SK-N-SH (cell line): ENCODE results near the gene ARMH4. TPM values are rescaled to one million over a fixed set of nuclear protein-coding genes. Genes with fewer than 3 reads are reported as not detected.

Experiments
- CTCF ChIA-PET: fragments of 300-600, 350-600 bp; formaldehyde crosslinking; extraction: SDS; loops from one replicate; lab custom pipeline; 2021; lab: Yijun Ruan, JAX
- POLR2A ChIA-PET: fragments of 350-600 bp; sonication (Branson Sonifier 250); formaldehyde crosslinking; extraction: SDS; loops from one replicate; lab custom pipeline; 2020; ENCODE audit warnings: antibody characterized with exemption, inconsistent platforms; lab: Yijun Ruan, JAX
- DNase-seq: peaks from one replicate; pipeline ENCODE4 v3.0.0; 2012
- H2AFZ ChIP-seq: fragments of 200-600 bp; sonication (generic); 2 replicates; pipeline ENCODE4 v1.8.1; 2016; ENCODE audit warnings: antibody characterized with exemption, mild to moderate bottlenecking, low read depth
- H3F3A ChIP-seq: fragments of 200-600 bp; sonication (generic); replicated peaks from 2 replicates; pipeline ENCODE3; 2016; ENCODE audit warnings: antibody characterized with exemption, mild to moderate bottlenecking; ENCODE audit not compliant: insufficient read depth
- H3K27ac ChIP-seq, 2 experiments: fragments of 200-500 bp in 1 of 2; fragments of 200-600 bp in 1 of 2; sonication (Bioruptor generic) in 1 of 2; sonication (generic), shearing (Covaris generic) in 1 of 2; 2 replicates each; pipeline versions ENCODE4 v1.5.1 to v1.6.1; 2014 to 2016; ENCODE audit warnings: low read depth in 2 of 2, inconsistent platforms in 1 of 2, low read length in 1 of 2, mild to moderate bottlenecking in 1 of 2, mixed read lengths in 1 of 2
- H3K27me3 ChIP-seq: fragments of 200-600 bp; sonication (generic), shearing (Covaris generic); 2 replicates; pipeline ENCODE4 v1.6.1; 2016; ENCODE audit warnings: mixed run types; ENCODE audit not compliant: insufficient read depth
- H3K36me3 ChIP-seq, 2 experiments: fragments of 200-500 bp in 1 of 2; fragments of 200-600 bp in 1 of 2; sonication (Bioruptor generic) in 1 of 2; sonication (generic) in 1 of 2; replicated peaks in 1 of 2; 2 replicates each; pipeline versions ENCODE3 to v1.5.1; 2014 to 2016; ENCODE audit warnings: low read length in 1 of 2, mild to moderate bottlenecking in 1 of 2; ENCODE audit not compliant: insufficient read depth in 2 of 2, control insufficient read depth in 1 of 2
- H3K4me1 ChIP-seq, 2 experiments: fragments of 200-500 bp in 1 of 2; fragments of 200-600 bp in 1 of 2; sonication (Bioruptor generic) in 1 of 2; sonication (generic), shearing (Covaris generic) in 1 of 2; 2 replicates each; pipeline versions ENCODE4 v1.5.1 to v1.6.1; 2014 to 2016; ENCODE audit warnings: low read depth in 1 of 2, low read length in 1 of 2, mixed run types in 1 of 2; ENCODE audit not compliant: insufficient read depth in 2 of 2, control insufficient read depth in 1 of 2
- H3K4me2 ChIP-seq: fragments of 200-600 bp; sonication (generic), shearing (Covaris generic); 2 replicates; pipeline ENCODE4 v1.6.1; 2017; ENCODE audit warnings: mixed run types
- H3K4me3 ChIP-seq, 2 experiments: fragments of 200-500 bp in 1 of 2; fragments of 200-600 bp in 1 of 2; sonication (Bioruptor generic) in 1 of 2; sonication (generic), shearing (Covaris generic) in 1 of 2; 2 replicates each; pipeline versions ENCODE4 v1.5.1 to v1.8.1; 2014 to 2016; ENCODE audit warnings: low read depth in 2 of 2, inconsistent platforms in 1 of 2, low read length in 1 of 2, mild to moderate bottlenecking in 1 of 2, mixed read lengths in 1 of 2, moderate library complexity in 1 of 2
- H3K79me2 ChIP-seq: fragments of 200-600 bp; sonication (generic); 2 replicates; pipeline ENCODE4 v1.8.1; 2017; ENCODE audit warnings: mild to moderate bottlenecking; ENCODE audit not compliant: insufficient read depth
- H3K9ac ChIP-seq: fragments of 200-600 bp; sonication (generic); 2 replicates; pipeline ENCODE4 v1.6.1; 2017; ENCODE audit warnings: mixed run types
- H3K9me2 ChIP-seq: fragments of 200-600 bp; sonication (generic); 2 replicates; pipeline ENCODE4 v1.6.1; 2017; ENCODE audit warnings: mixed run types
- H3K9me3 ChIP-seq: fragments of 200-600 bp; sonication (generic); 2 replicates; pipeline ENCODE4 v1.6.1; 2017; ENCODE audit warnings: mixed run types, mild to moderate bottlenecking, moderate library complexity
- H4K20me1 ChIP-seq: fragments of 200-600 bp; sonication (generic); 2 replicates; pipeline ENCODE4 v1.6.1; 2017; ENCODE audit warnings: mild to moderate bottlenecking, mixed run types; ENCODE audit not compliant: insufficient read depth
- CHD2 ChIP-seq: fragments of 150-350 bp; IDR thresholded peaks from 2 replicates; pipeline ENCODE4 v1.6.1; 2018; ENCODE audit warnings: low read length; ENCODE audit not compliant: partially characterized antibody
- EP300 ChIP-seq, 2 experiments: IDR thresholded peaks; 2 replicates each; pipeline versions ENCODE4 v1.4.0 to v1.6.1; 2012; ENCODE audit warnings: borderline replicate concordance in 1 of 2, low read depth in 1 of 2, low read length in 1 of 2
- FOXM1 ChIP-seq: IDR thresholded peaks from 2 replicates; pipeline ENCODE4 v1.4.0; 2012; ENCODE audit warnings: low read depth, mild to moderate bottlenecking
- GABPA ChIP-seq: IDR thresholded peaks from 2 replicates; pipeline ENCODE4 v1.4.0; 2012; ENCODE audit warnings: low read depth, mild to moderate bottlenecking
- GATA2 ChIP-seq: sonication (generic); formaldehyde crosslinking; IDR thresholded peaks from 2 replicates; pipeline ENCODE4 v1.5.0; 2020; ENCODE audit warnings: mild to moderate bottlenecking, missing genetic modification reagents
- NFIC ChIP-seq: IDR thresholded peaks from 2 replicates; pipeline ENCODE4 v1.4.0; 2012; ENCODE audit warnings: borderline replicate concordance
- RAD21 ChIP-seq: IDR thresholded peaks from 2 replicates; pipeline ENCODE4 v1.6.1; 2012; ENCODE audit warnings: mild to moderate bottlenecking, low read length
- RCOR1 ChIP-seq: fragments of 150-350 bp; IDR thresholded peaks from 2 replicates; pipeline ENCODE4 v1.6.1; 2017; ENCODE audit warnings: antibody characterized with exemption, low read length
- RXRA ChIP-seq: IDR thresholded peaks from 2 replicates; pipeline ENCODE4 v1.4.0; 2012; ENCODE audit warnings: low read depth, mild to moderate bottlenecking, borderline replicate concordance
- TAF1 ChIP-seq: IDR thresholded peaks from 2 replicates; pipeline ENCODE4 v1.6.1; 2012; ENCODE audit warnings: low read depth, mild to moderate bottlenecking, low read length, moderate library complexity, borderline replicate concordance
- TCF12 ChIP-seq: IDR thresholded peaks from 2 replicates; pipeline ENCODE4 v1.4.0; 2012
- YY1 ChIP-seq: IDR thresholded peaks from 2 replicates; pipeline ENCODE4 v1.4.0; 2012; ENCODE audit warnings: low read depth, mild to moderate bottlenecking
- WGBS: methylation state at CpG from one replicate; pipeline ENCODE4 v1.1.6; 2017; ENCODE audit warnings: low lambda C conversion rate; 5-methylcytosine and 5-hydroxymethylcytosine counted together
- polyA plus RNA-seq, 3 experiments: library from polyadenylated mRNA; depleted of rRNA; stranded (reverse); fragments of >200 nt; gene quantifications; 2 replicates each; pipeline ENCODE4 v1.2.3, GENCODE V29; 2012
- TF ChIP-seq, protein P1 (sequence below): IDR thresholded peaks from 2 replicates; pipeline ENCODE4; 2012
- TF ChIP-seq, protein P2 (sequence below): fragments of 150-350 bp; IDR thresholded peaks from 2 replicates; pipeline ENCODE4 v1.6.1; 2016; ENCODE audit warnings: mild to moderate bottlenecking, low read depth, low read length

ARMH4 gene
- polyA plus RNA-seq, 1 of the 3 experiments (the other 2 are of a cell fraction) = 0.39 TPM

DNA sequence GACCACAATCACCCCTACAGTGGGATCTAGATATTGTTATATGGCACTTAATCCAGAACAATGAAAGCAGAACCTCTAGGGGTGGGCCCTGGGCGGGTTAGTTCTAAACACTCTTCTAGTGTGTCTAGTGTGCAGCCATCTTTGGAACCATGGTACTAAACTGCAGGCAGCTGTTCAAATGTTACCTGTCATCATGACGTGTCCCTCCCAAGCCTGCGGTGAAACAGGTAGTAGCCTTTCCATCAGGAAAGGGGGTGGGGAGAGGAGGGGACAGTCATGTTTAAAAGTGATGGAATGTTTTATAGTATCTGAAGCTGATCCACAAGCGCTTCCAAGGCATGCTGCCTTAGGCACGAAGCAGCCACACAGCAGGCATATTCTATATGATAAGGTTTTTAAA is 163.6 kb downstream of the ARMH4 start (continued):
- TF ChIP-seq, protein P1, sequence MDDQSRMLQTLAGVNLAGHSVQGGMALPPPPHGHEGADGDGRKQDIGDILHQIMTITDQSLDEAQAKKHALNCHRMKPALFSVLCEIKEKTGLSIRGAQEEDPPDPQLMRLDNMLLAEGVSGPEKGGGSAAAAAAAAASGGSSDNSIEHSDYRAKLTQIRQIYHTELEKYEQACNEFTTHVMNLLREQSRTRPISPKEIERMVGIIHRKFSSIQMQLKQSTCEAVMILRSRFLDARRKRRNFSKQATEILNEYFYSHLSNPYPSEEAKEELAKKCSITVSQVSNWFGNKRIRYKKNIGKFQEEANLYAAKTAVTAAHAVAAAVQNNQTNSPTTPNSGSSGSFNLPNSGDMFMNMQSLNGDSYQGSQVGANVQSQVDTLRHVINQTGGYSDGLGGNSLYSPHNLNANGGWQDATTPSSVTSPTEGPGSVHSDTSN = no peak
- TF ChIP-seq, protein P2, sequence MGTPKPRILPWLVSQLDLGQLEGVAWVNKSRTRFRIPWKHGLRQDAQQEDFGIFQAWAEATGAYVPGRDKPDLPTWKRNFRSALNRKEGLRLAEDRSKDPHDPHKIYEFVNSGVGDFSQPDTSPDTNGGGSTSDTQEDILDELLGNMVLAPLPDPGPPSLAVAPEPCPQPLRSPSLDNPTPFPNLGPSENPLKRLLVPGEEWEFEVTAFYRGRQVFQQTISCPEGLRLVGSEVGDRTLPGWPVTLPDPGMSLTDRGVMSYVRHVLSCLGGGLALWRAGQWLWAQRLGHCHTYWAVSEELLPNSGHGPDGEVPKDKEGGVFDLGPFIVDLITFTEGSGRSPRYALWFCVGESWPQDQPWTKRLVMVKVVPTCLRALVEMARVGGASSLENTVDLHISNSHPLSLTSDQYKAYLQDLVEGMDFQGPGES = no peak
- TF ChIP-seq TAF1 = no peak
- TF ChIP-seq GABPA = no peak
- TF ChIP-seq RXRA = no peak
- no peak for TF ChIP-seq RAD21
- TF ChIP-seq TCF12 = no peak

DNA sequence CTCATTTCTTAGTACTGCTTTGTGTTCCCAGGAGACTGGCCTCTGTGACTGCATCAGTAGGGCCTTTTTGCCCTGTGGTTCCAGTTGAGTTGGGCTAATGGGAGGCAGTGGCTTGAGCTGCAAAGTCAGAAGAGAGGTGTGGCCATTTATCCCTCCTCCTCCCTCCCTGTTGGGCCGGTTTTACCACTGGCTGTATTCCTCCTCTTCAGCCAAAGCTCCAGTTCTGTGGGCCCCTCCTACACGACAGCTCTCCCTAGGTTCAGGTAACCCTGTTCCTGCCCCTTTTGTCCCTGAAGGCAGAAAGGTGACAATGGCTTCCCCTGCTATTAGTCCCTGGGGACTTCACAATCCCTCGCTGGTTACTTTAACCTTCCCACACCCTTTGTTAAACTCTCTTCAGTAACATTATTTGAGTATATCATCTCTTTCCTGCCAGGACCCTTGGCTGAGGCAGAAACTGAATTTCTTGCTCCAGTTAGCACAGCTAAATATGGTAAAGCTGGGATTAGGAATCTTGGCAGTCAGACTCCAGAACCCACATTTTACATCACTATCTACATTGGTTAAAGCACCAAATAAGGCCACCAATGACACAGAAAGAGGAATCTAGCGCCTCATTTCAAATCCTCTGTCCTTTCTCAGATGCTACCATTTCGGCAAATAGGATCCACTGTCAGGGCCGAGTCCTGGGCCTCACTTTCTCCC is 164.3 kb downstream of the ARMH4 start:
- POLR2A ChIA-PET = no interaction called here
- DNase-seq = no peak
- Histone ChIP-seq H3K4me2 (no peak overlapping the region), H4K20me1 (no peaks in the 10 kb centered on the region), H3K36me3 (no peaks in the 10 kb centered on the region), H2AFZ (no peak overlapping the region), H3K9me2 (no peaks in the 10 kb centered on the region), H3K4me1 (no peaks in the 10 kb centered on the region), H3F3A (no peaks in the 10 kb centered on the region), H3K9me3 (no peaks in the 10 kb centered on the region), H3K9ac (no peak overlapping the region), H3K27ac (no peak overlapping the region)
- 6% methylated on average over 6 of the region's 6 CpGs for WGBS
- TF ChIP-seq RAD21 (no peak), YY1 (no peak), GABPA (no peak), NFIC (no peak), FOXM1 (no peak), RCOR1 (no peak), EP300 (IDR thresholded peaks at IDR 0.05; ENCODE audit: borderline replicate concordance in 1 of 2, low read depth in 1 of 2, low read length in 1 of 2) (no peak), GATA2 (CRISPR knock-in tag) (no peak), CHD2 (no peak)
- TF ChIP-seq, protein P2 = no peak
- TF ChIP-seq, protein P1 = no peak
- TF ChIP-seq, all 33 proteins: peak for 0
- CTCF ChIA-PET = no interaction called here
- Histone ChIP-seq H3K4me3 (no peak overlapping the region), H3K79me2 (no peaks in the 10 kb centered on the region), H3K27me3 (peaks cover 26% of the 10 kb centered on the region; the same call in 1 of the 2 replicates)
